AML-193 (cell line): ENCODE measurements around the gene DUSP16.
"Not testable (repeated sequence)": the region's sequence is repeated elsewhere in the genome, so short reads cannot be mapped to it uniquely, and the experiment has no call there.

ENCODE experiments used
- DNase-seq, 2 experiments: peaks; one replicate each; lab custom pipeline; 2025; lab: John Stamatoyannopoulos, UW

DUSP16 gene

GRCh38 chr12:12562585-12563261 is at the start of gene DUSP16:
DUSP16 (minus strand) TSS chr12:12562863; CDS start chr12:12521098, 41,765 bp downstream.
- DNase-seq, result peak; percentile 55 to 59

GRCh38 chr12:12612358-12612757 is 49.7 kb upstream of the DUSP16 start:
- DNase-seq, result peak; percentile 23 to 45

GRCh38 chr12:12611512-12612306 is 49.0 kb upstream of the DUSP16 start, which contains the start of gene CREBL2:
CREBL2 (plus strand) TSS chr12:12611876; CDS start chr12:12612173, 297 bp downstream.
- DNase-seq, result peak; percentile 87

GRCh38 chr12:12610711-12611110 is 48.0 kb upstream of the DUSP16 start:
- DNase-seq, result no peak

- no peak for DNase-seq
These were observed 47.0 kb upstream of the DUSP16 start for GRCh38 chr12:12609692-12610091.

- DNase-seq, result no peak
These were observed 45.9 kb upstream of the DUSP16 start for GRCh38 chr12:12608557-12608957.

- no peak for DNase-seq
These were observed 44.3 kb upstream of the DUSP16 start for GRCh38 chr12:12606781-12607589.

GRCh38 chr12:12604740-12605139 is 42.1 kb upstream of the DUSP16 start:
- no peak for DNase-seq

GRCh38 chr12:12600659-12601058 is 38.0 kb upstream of the DUSP16 start:
- no peak for DNase-seq

- no peak for DNase-seq
These were observed 37.3 kb upstream of the DUSP16 start for GRCh38 chr12:12599750-12600643.

GRCh38 chr12:12598864-12599263 is 36.2 kb upstream of the DUSP16 start:
- no peak for DNase-seq

GRCh38 chr12:12596598-12596997 is 33.9 kb upstream of the DUSP16 start:
- DNase-seq, result not testable (repeated sequence)

GRCh38 chr12:12595929-12596328 is 33.3 kb upstream of the DUSP16 start:
- not testable (repeated sequence) for DNase-seq

- no peak for DNase-seq
These were observed 30.3 kb upstream of the DUSP16 start for GRCh38 chr12:12592930-12593329.

- no peak for DNase-seq
These were observed 28.3 kb upstream of the DUSP16 start for GRCh38 chr12:12590961-12591360.

- DNase-seq, result not testable (repeated sequence)
These were observed 25.8 kb upstream of the DUSP16 start for GRCh38 chr12:12588436-12588835.

- no peak for DNase-seq
These were observed 25.2 kb upstream of the DUSP16 start for GRCh38 chr12:12587878-12588277.

GRCh38 chr12:12586879-12587675 is 24.4 kb upstream of the DUSP16 start:
- DNase-seq, result no peak

GRCh38 chr12:12585115-12585863 is 22.6 kb upstream of the DUSP16 start:
- no peak for DNase-seq
